A549 (cell line): Measurements from ENCODE around the gene KRT32.

Experiments used
- CEBPB ChIP-seq, 2 experiments: fragments of >200 bp in 1 of 2; sonication (Bioruptor Twin) in 1 of 2; formaldehyde crosslinking in 1 of 2; IDR thresholded peaks; 2 replicates each; pipeline ENCODE4 v1.6.1; 2012 to 2016
- CHD2 ChIP-seq: fragments of 150-350 bp; IDR thresholded peaks from 2 replicates; pipeline ENCODE4 v1.6.1; 2014; ENCODE audit warnings: low read length; ENCODE audit not compliant: partially characterized antibody
- EP300 ChIP-seq, 2 experiments: fragments of >200 bp; sonication (Bioruptor Twin); formaldehyde crosslinking; IDR thresholded peaks; 2 replicates in 1 of 2; 3 replicates in 1 of 2; pipeline ENCODE4 v1.6.1; 2016 to 2017
- JUN ChIP-seq, 2 experiments: fragments of >200 bp; sonication (Bioruptor Twin); formaldehyde crosslinking; IDR thresholded peaks; 2 replicates in 1 of 2; 3 replicates in 1 of 2; pipeline ENCODE4 v1.6.1; 2016 to 2017
- KDM1A ChIP-seq: fragments of 200-600 bp; sonication (generic); IDR thresholded peaks from 2 replicates; pipeline ENCODE4 v1.6.1; 2016; ENCODE audit warnings: low read depth, mild to moderate bottlenecking
- MYC ChIP-seq: IDR thresholded peaks from 2 replicates; pipeline ENCODE4 v1.6.1; 2012; ENCODE audit warnings: mild to moderate bottlenecking, inconsistent platforms, low read length, improper control_type of control experiment, borderline replicate concordance
- POLR2A ChIP-seq: IDR thresholded peaks from 2 replicates; pipeline ENCODE4 v1.6.1; 2012; ENCODE audit warnings: mild to moderate bottlenecking, low read length
- RARB ChIP-seq: fragments of 250-450 bp; sonication (Bioruptor Pico); IDR thresholded peaks from 2 replicates; pipeline ENCODE4 v1.8.0; 2021; ENCODE audit warnings: mild to moderate bottlenecking, moderate library complexity
- RCOR1 ChIP-seq: fragments of 150-350 bp; IDR thresholded peaks from 2 replicates; pipeline ENCODE4 v1.6.1; 2014; ENCODE audit warnings: antibody characterized with exemption, low read length, low read depth
- SREBF2 ChIP-seq: fragments of 450-650 bp; IDR thresholded peaks from 2 replicates; pipeline ENCODE4 v1.6.1; 2014; ENCODE audit warnings: mild to moderate bottlenecking, moderate library complexity
- TF ChIP-seq, protein P1 (sequence below): fragments of >200 bp; sonication (Bioruptor Twin); formaldehyde crosslinking; IDR thresholded peaks from 3 replicates; pipeline ENCODE4 v1.5.1; 2016
- TF ChIP-seq, protein P2 (sequence below): fragments of 200-600 bp; sonication (generic); IDR thresholded peaks from 2 replicates; pipeline ENCODE4 v1.6.1; 2016; ENCODE audit warnings: antibody characterized with exemption, mild to moderate bottlenecking, moderate library complexity
- TF ChIP-seq, protein P3 (sequence below): IDR thresholded peaks from 2 replicates; pipeline ENCODE4 v1.6.1; 2012
- TF ChIP-seq, protein P4 (sequence below): IDR thresholded peaks from 2 replicates; pipeline ENCODE4 v1.6.1; 2012

DNA sequence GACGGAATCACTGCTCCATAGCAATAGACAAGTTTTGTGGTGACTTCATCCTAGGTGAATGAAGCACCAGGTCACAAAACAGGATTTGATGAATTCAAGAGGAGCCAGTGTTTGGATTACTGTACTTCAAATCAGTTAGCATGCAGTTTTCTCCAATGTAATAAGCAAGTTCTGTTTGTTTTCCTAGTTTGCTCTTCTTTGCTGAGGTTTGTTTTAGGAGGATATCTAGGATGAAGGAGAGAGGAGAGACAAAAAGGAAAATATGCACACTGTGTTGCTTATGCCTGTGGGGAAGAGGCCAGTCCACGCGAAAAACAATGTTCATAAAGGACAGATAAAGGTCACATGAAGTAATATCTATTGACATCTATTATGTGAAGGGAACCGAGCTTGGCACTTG is 51.8 kb downstream of the KRT32 start:
- TF ChIP-seq JUN (IDR thresholded peaks at IDR 0.05) (no peak), RCOR1 (no peak), KDM1A (no peak), EP300 (IDR thresholded peaks at IDR 0.05) (no peak), POLR2A (no peak), RARB (no peak), MYC (no peak), CHD2 (no peak), CEBPB (IDR thresholded peaks at IDR 0.05) (no peak), SREBF2 (no peak)
- TF ChIP-seq, protein P1, sequence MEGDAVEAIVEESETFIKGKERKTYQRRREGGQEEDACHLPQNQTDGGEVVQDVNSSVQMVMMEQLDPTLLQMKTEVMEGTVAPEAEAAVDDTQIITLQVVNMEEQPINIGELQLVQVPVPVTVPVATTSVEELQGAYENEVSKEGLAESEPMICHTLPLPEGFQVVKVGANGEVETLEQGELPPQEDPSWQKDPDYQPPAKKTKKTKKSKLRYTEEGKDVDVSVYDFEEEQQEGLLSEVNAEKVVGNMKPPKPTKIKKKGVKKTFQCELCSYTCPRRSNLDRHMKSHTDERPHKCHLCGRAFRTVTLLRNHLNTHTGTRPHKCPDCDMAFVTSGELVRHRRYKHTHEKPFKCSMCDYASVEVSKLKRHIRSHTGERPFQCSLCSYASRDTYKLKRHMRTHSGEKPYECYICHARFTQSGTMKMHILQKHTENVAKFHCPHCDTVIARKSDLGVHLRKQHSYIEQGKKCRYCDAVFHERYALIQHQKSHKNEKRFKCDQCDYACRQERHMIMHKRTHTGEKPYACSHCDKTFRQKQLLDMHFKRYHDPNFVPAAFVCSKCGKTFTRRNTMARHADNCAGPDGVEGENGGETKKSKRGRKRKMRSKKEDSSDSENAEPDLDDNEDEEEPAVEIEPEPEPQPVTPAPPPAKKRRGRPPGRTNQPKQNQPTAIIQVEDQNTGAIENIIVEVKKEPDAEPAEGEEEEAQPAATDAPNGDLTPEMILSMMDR: no peak
- TF ChIP-seq, protein P2, sequence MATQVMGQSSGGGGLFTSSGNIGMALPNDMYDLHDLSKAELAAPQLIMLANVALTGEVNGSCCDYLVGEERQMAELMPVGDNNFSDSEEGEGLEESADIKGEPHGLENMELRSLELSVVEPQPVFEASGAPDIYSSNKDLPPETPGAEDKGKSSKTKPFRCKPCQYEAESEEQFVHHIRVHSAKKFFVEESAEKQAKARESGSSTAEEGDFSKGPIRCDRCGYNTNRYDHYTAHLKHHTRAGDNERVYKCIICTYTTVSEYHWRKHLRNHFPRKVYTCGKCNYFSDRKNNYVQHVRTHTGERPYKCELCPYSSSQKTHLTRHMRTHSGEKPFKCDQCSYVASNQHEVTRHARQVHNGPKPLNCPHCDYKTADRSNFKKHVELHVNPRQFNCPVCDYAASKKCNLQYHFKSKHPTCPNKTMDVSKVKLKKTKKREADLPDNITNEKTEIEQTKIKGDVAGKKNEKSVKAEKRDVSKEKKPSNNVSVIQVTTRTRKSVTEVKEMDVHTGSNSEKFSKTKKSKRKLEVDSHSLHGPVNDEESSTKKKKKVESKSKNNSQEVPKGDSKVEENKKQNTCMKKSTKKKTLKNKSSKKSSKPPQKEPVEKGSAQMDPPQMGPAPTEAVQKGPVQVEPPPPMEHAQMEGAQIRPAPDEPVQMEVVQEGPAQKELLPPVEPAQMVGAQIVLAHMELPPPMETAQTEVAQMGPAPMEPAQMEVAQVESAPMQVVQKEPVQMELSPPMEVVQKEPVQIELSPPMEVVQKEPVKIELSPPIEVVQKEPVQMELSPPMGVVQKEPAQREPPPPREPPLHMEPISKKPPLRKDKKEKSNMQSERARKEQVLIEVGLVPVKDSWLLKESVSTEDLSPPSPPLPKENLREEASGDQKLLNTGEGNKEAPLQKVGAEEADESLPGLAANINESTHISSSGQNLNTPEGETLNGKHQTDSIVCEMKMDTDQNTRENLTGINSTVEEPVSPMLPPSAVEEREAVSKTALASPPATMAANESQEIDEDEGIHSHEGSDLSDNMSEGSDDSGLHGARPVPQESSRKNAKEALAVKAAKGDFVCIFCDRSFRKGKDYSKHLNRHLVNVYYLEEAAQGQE: no peak
- TF ChIP-seq, protein P3, sequence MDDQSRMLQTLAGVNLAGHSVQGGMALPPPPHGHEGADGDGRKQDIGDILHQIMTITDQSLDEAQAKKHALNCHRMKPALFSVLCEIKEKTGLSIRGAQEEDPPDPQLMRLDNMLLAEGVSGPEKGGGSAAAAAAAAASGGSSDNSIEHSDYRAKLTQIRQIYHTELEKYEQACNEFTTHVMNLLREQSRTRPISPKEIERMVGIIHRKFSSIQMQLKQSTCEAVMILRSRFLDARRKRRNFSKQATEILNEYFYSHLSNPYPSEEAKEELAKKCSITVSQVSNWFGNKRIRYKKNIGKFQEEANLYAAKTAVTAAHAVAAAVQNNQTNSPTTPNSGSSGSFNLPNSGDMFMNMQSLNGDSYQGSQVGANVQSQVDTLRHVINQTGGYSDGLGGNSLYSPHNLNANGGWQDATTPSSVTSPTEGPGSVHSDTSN: no peak
- TF ChIP-seq, protein P4, sequence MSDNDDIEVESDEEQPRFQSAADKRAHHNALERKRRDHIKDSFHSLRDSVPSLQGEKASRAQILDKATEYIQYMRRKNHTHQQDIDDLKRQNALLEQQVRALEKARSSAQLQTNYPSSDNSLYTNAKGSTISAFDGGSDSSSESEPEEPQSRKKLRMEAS: no peak
